Heart left ventricle (tissue), 16 donors: ENCODE data around the gene NASP. TPM values are rescaled to one million over a fixed set of nuclear protein-coding genes. Genes with fewer than 3 reads are reported as not detected.

Experiments
- ATAC-seq, 4 donors: fragments of 200-7000 bp; cut with Tn5 transposase; one replicate each; pipeline ENCODE4 v1.9.1; 2020 to 2022; ENCODE audit warnings: moderate library complexity in 4 of 4, mild to moderate bottlenecking in 3 of 4, moderate number of reproducible peaks in 1 of 4
- DNase-seq, 5 donors: peaks; one replicate each; pipeline ENCODE4 v3.0.0-alpha.2; 2020
- H3K27ac ChIP-seq, 12 donors: fragments of 200-600 bp; sonication (generic) in 4 of 12; one replicate each; pipeline versions ENCODE4 v1.5.0 to v1.8.0; 2016 to 2022; ENCODE audit warnings: mild to moderate bottlenecking in 2 of 12
- H3K27me3 ChIP-seq, 9 donors: fragments of 200-600 bp; sonication (generic) in 2 of 9; one replicate each; pipeline versions ENCODE4 v1.5.1 to v1.8.0; 2016 to 2022; ENCODE audit warnings: mild to moderate bottlenecking in 3 of 9
- H3K36me3 ChIP-seq, 9 donors: fragments of 200-600 bp; sonication (generic) in 2 of 9; one replicate each; pipeline versions ENCODE4 v1.5.0 to v1.8.0; 2018 to 2022; ENCODE audit warnings: mild to moderate bottlenecking in 2 of 9
- H3K4me1 ChIP-seq, 12 donors: fragments of 200-600 bp; sonication (generic) in 4 of 12; one replicate each; pipeline versions ENCODE4 v1.5.0 to v1.8.0; 2016 to 2022; ENCODE audit warnings: mild to moderate bottlenecking in 3 of 12
- H3K4me3 ChIP-seq, 12 donors: fragments of 200-600 bp; sonication (generic) in 4 of 12; one replicate each; pipeline versions ENCODE4 v1.5.0 to v1.8.0; 2017 to 2022; ENCODE audit warnings: mild to moderate bottlenecking in 9 of 12, moderate library complexity in 4 of 12
- H3K9me3 ChIP-seq, 12 donors: fragments of 200-600 bp; sonication (generic) in 4 of 12; one replicate each; pipeline versions ENCODE4 v1.5.0 to v1.8.0; 2016 to 2022; ENCODE audit warnings: mild to moderate bottlenecking in 1 of 12
- POLR2A ChIP-seq, 2 donors: fragments of 450-650 bp; IDR thresholded peaks; one replicate each; pipeline ENCODE4 v1.6.1; 2017; ENCODE audit warnings: antibody characterized with exemption in 2 of 2, mild to moderate bottlenecking in 2 of 2, moderate library complexity in 2 of 2
- WGBS, 4 donors: extraction: QIAGEN DNeasy Blood & Tissue Kit in 2 of 4; methylation state at CpG; one replicate each; pipeline versions ENCODE4 v1.1.5 to v1.1.7; 2013 to 2018; 5-methylcytosine and 5-hydroxymethylcytosine counted together
- intact Hi-C, 10 donors: fragments of 100-400 bp; cut with DNase I; formaldehyde crosslinking; loops; one replicate each; pipeline versions ENCODE4 v1.11.1 to v1.14.2; 2022
- polyA plus RNA-seq, 2 donors: library from polyadenylated mRNA; stranded (reverse); fragments of 200-250 nt; gene quantifications; one replicate each; pipeline ENCODE4 v1.2.3, GENCODE V29; 2013
- total RNA-seq, 9 donors: library from RNA; depleted of rRNA in 2 of 9; stranded (reverse); fragments of >200 nt in 2 of 9; fragmentation: NEBNext Ultra II Directional in 3 of 9; extraction: Animal tissue kit (Norgen Biotek cat#: 25700) in 3 of 9; gene quantifications; one replicate each; pipeline versions ENCODE4 v1.1.0 to v1.2.4, GENCODE V29; 2016 to 2023
- TF ChIP-seq, protein P1 (sequence below), 12 donors: fragments of 200-600 bp; sonication (generic) in 4 of 12; IDR thresholded peaks; one replicate each; pipeline versions ENCODE4 v1.5.0 to v1.8.0; 2018 to 2022; ENCODE audit warnings: antibody characterized with exemption in 12 of 12, mild to moderate bottlenecking in 5 of 12
- donor health status: ischemic (EF 13 %, LVEDD 7.1; RV severe dilation, severe dysfunction).
- donor health status: healthy with polysubstance abuse.
- donor health status: DM: no; HTN: yes; CAD: no.
- donor health status: DM: no; HTN: no; CAD: no.
- donor health status: ischemic (EF 25% LVEDD 6.9; RV normal size, moderate dysfunction).
- donor health status: ischemic (EF 25% LVEDD 5.7; RV mildly dilated, moderate dysfunction).
- donor health status: healthy.
- donor health status: DM: yes; HTN: yes; CAD: no.
- donor health status: ischemic (EF 35%, LVEDD 5.7; RV mildly dilated, moderate dysfunction).
- donor health status: nonischemic (EF 11% LVEDD 7.7; RV severe dilation, severe dysfunction).
- donor health status: DM: yes; HTN: yes; CAD: no.
- donor health status: PGD.
- donor health status: ischemic (EF 29% LVEDD 5.4; RV normal size, mild dysfunction).
- donor health status: nonischemic (EF 23%, LVEDD 6.1; RV moderate dilation, normal function).

The NASP gene
- total and polyA plus RNA-seq, 11 donors: 24.5 to 86.6 (median 33.9) TPM

DNA sequence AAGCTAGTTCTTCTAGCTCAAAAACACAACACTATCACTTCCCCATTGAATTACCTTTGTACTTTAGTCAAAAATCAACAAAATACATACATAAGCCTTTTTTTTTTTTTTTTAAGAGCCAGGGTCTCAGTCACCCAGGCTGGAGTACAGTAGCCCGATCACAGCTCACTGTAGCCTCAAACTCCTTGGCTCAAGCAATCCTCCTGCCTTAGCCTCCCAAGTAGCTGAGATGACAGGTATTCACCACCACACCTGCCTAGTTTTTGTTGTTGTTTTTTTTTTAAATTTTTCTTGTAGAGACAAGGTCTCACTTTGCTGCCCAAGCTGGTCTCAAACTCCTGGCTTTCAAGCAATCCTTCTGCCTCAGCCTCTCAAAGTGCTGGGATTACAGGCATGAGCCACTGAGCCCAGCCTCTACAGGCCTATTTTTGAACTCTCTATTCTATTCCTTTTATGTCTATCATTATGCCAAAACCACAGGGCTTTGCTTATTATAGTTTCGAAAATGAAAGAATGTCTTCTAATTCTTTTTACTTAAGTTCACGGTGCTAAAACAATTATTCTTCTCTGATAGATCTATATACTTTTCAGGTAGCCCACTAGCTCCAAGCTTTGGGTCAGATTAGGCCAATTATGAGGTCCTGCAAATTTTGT lies 72.9 kb downstream of the NASP start:
- no peaks in the 10 kb centered on the region for H3K9me3 ChIP-seq
- H3K4me3 ChIP-seq: no peak overlapping the region
- peaks cover 4 to 94% (median 93%) of the 10 kb centered on the region in 9 donors for H3K36me3 ChIP-seq
- ATAC-seq (no peak), DNase-seq (no peak)
- no peak overlapping the region for H3K27ac ChIP-seq
- intact Hi-C loops: no loop called here
- WGBS, 4 donors: 93 to 97% (median 97%) methylated on average over 3 of the region's 3 CpGs
- H3K4me1 ChIP-seq: no peaks in the 10 kb centered on the region
- TF ChIP-seq, protein P1, sequence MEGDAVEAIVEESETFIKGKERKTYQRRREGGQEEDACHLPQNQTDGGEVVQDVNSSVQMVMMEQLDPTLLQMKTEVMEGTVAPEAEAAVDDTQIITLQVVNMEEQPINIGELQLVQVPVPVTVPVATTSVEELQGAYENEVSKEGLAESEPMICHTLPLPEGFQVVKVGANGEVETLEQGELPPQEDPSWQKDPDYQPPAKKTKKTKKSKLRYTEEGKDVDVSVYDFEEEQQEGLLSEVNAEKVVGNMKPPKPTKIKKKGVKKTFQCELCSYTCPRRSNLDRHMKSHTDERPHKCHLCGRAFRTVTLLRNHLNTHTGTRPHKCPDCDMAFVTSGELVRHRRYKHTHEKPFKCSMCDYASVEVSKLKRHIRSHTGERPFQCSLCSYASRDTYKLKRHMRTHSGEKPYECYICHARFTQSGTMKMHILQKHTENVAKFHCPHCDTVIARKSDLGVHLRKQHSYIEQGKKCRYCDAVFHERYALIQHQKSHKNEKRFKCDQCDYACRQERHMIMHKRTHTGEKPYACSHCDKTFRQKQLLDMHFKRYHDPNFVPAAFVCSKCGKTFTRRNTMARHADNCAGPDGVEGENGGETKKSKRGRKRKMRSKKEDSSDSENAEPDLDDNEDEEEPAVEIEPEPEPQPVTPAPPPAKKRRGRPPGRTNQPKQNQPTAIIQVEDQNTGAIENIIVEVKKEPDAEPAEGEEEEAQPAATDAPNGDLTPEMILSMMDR (IDR thresholded peaks at IDR 0.05): no peak
- no peak for TF ChIP-seq POLR2A (IDR thresholded peaks at IDR 0.05)
- H3K27me3 ChIP-seq: no peaks in the 10 kb centered on the region

DNA sequence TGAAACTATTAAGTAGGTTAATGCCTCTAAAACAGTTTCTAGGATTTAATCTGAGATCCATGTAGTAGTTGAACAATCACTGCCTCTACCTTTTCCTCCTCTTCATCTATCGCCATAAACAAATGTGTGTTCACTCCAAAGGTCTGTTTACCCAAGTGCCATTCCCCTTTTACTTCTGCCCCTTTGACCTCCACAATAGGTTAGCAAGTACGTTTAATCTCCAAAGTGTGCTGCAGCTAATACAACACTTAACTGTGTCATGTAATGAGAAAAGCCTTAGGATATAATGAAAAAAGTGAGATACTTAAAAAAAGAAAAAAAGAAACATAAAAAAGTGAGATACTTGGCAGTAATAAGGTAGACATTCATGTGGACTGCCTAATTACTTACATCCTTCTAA lies 74.3 kb downstream of the NASP start:
- DNase-seq (no peak), ATAC-seq (no peak)
- Histone ChIP-seq H3K9me3 (no peaks in the 10 kb centered on the region), H3K36me3 (peaks cover 4 to 79% (median 78%) of the 10 kb centered on the region in 9 donors), H3K4me3 (no peak overlapping the region), H3K27ac (no peak overlapping the region), H3K27me3 (no peaks in the 10 kb centered on the region), H3K4me1 (peaks cover 0 to 9% (median 0%) of the 10 kb centered on the region in 12 donors)
- TF ChIP-seq, protein P1 (IDR thresholded peaks at IDR 0.05): no peak
- no peak for TF ChIP-seq POLR2A (IDR thresholded peaks at IDR 0.05)
- intact Hi-C loops: no loop called here
- 55 to 75% (median 70%) methylated on average over 2 of the region's 2 CpGs for WGBS, 4 donors

DNA sequence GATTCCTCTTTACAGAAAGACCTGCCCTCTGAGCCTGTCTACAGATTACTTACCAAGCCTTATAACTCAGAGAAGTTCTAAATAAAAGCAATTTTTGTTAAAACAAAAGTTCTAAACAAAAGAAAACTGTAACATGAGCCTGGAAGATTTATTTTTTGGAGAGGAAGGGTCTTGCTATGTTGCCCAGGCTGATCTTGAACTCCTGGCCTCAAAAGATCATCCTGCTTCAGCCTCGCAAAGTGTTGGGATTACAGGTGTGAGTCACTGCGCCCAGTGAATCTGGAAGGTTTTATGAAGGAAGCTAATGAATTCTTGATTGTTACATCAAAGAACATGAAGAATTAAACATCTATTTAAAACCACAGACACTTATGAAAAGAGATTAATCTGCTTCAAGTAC lies 75.4 kb downstream of the NASP start:
- TF ChIP-seq, protein P1 (IDR thresholded peaks at IDR 0.05): no peak
- TF ChIP-seq POLR2A (IDR thresholded peaks at IDR 0.05): no peak
- no peak overlapping the region for H3K27ac ChIP-seq
- intact Hi-C loops: no loop called here
- peaks cover 4 to 69% (median 67%) of the 10 kb centered on the region in 9 donors for H3K36me3 ChIP-seq
- no peak for DNase-seq
- ATAC-seq: no peak
- 95 to 98% (median 96%) methylated on average over 2 of the region's 2 CpGs for WGBS, 4 donors
- no peaks in the 10 kb centered on the region for H3K9me3 ChIP-seq
- H3K4me3 ChIP-seq: no peak overlapping the region
- H3K4me1 ChIP-seq: peaks cover 0 to 9% (median 0%) of the 10 kb centered on the region in 12 donors
- H3K27me3 ChIP-seq: no peaks in the 10 kb centered on the region

DNA sequence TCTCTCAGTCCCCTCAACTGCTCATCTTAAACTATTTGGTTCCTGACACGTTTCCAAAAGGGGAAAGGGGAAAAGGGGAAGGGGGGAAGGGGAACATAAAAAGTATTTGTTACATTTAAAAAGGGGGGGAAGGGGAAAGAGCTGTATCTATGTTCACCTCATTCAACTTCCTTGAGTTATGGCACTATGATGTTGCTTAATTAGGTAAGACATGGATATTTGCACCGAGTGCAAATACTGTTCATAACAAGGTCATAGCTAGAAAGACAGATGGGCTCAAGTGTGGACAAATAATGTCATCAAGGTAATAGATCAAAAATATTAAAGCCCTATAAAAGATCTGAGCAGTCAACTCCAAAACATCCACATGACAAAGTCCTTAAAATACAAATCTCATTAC lies 76.5 kb downstream of the NASP start:
- TF ChIP-seq, protein P1 (IDR thresholded peaks at IDR 0.05): no peak
- TF ChIP-seq POLR2A (IDR thresholded peaks at IDR 0.05): no peak
- H3K27me3 ChIP-seq: no peaks in the 10 kb centered on the region
- no peak overlapping the region for H3K4me3 ChIP-seq
- H3K36me3 ChIP-seq: peaks cover 0 to 58% (median 56%) of the 10 kb centered on the region in 9 donors
- intact Hi-C loops: no loop called here
- peaks cover 0 to 9% (median 0%) of the 10 kb centered on the region in 12 donors for H3K4me1 ChIP-seq
- 53 to 75% (median 66%) methylated on average over 2 of the region's 2 CpGs for WGBS, 4 donors
- H3K9me3 ChIP-seq: no peaks in the 10 kb centered on the region
- H3K27ac ChIP-seq: no peak overlapping the region
- DNase-seq (no peak), ATAC-seq (no peak)
